IMR-90 (cell line): ENCODE measurements around the gene KCTD8.

Experiments used
- BHLHE40 ChIP-seq: fragments of 150-350 bp; IDR thresholded peaks from 2 replicates; pipeline ENCODE4 v1.6.1; 2016; ENCODE audit warnings: mild to moderate bottlenecking, low read depth, low read length
- CEBPB ChIP-seq: IDR thresholded peaks from 2 replicates; pipeline ENCODE4 v1.6.1; 2012; ENCODE audit warnings: low read depth, low read length, improper control_type of control experiment
- CTCF ChIP-seq: conservative IDR thresholded peaks from 2 replicates; pipeline ENCODE4 v1.5.1; 2012; ENCODE audit warnings: mild to moderate bottlenecking, low read depth, low read length, improper control_type of control experiment
- ELK1 ChIP-seq: fragments of 150-350 bp; IDR thresholded peaks from 2 replicates; pipeline ENCODE4 v1.6.1; 2016; ENCODE audit warnings: low read depth, mild to moderate bottlenecking, low read length, moderate library complexity, borderline replicate concordance
- MAFK ChIP-seq: IDR thresholded peaks from 2 replicates; pipeline ENCODE4 v1.6.1; 2012; ENCODE audit warnings: low read depth, low read length, improper control_type of control experiment
- MAZ ChIP-seq: IDR thresholded peaks from 2 replicates; pipeline ENCODE4 v1.6.1; 2012; ENCODE audit warnings: low read depth, mild to moderate bottlenecking, low read length, improper control_type of control experiment, moderate library complexity, borderline replicate concordance
- MXI1 ChIP-seq: IDR thresholded peaks from 2 replicates; pipeline ENCODE4 v1.6.1; 2012; ENCODE audit warnings: low read depth, mild to moderate bottlenecking, low read length, moderate library complexity, borderline replicate concordance
- NFE2L2 ChIP-seq: fragments of 150-350 bp; IDR thresholded peaks from 2 replicates; pipeline ENCODE4 v1.6.1; 2016; ENCODE audit warnings: low read depth, mild to moderate bottlenecking, low read length
- POLR2A ChIP-seq: IDR thresholded peaks from 2 replicates; pipeline ENCODE4 v1.6.1; 2012; ENCODE audit warnings: mild to moderate bottlenecking, low read depth, low read length
- RCOR1 ChIP-seq: IDR thresholded peaks from 2 replicates; pipeline ENCODE4 v1.6.1; 2012; ENCODE audit warnings: mild to moderate bottlenecking, low read length, improper control_type of control experiment; ENCODE audit not compliant: insufficient replicate concordance
- RFX5 ChIP-seq: IDR thresholded peaks from 2 replicates; pipeline ENCODE4 v1.8.0; 2012; ENCODE audit warnings: low read depth, mild to moderate bottlenecking, low read length, moderate library complexity
- SMC3 ChIP-seq: fragments of 150-350 bp; IDR thresholded peaks from 2 replicates; pipeline ENCODE4 v1.6.1; 2016; ENCODE audit warnings: low read depth, mild to moderate bottlenecking, antibody characterized with exemption, low read length, moderate library complexity
- USF2 ChIP-seq: fragments of 150-350 bp; IDR thresholded peaks from 2 replicates; pipeline ENCODE4 v1.6.1; 2017; ENCODE audit warnings: mild to moderate bottlenecking, antibody characterized with exemption, low read length, low read depth

GRCh38 chr4:44196796-44197195 is 251.8 kb downstream of the KCTD8 start:
- TF ChIP-seq POLR2A (no peak), CTCF (no peak), RCOR1 (no peak), SMC3 (no peak), BHLHE40 (no peak), MXI1 (no peak), USF2 (no peak), NFE2L2 (no peak), ELK1 (no peak), RFX5 (no peak), CEBPB (no peak), MAFK (no peak), MAZ (no peak)
